Left forelimb (tissue), 1 donor: ENCODE measurements around the gene MAN1C1.
A peak's percentile ranks its signal among the peaks of the same experiment; 100 is the strongest.

Experiments used
- DNase-seq: peaks from one replicate; pipeline ENCODE4 v3.0.0-alpha.2; 2018; ENCODE audit warnings: low spot score

MAN1C1 gene

GRCh38 chr1:25742316-25742715, 125.7 kb downstream of the MAN1C1 start:
- DNase-seq, result no peak

GRCh38 chr1:25743164-25744139, 126.9 kb downstream of the MAN1C1 start:
- no peak for DNase-seq

- DNase-seq, result peak; percentile 75
These were observed 127.6 kb downstream of the MAN1C1 start for GRCh38 chr1:25744140-25744581.

DNA sequence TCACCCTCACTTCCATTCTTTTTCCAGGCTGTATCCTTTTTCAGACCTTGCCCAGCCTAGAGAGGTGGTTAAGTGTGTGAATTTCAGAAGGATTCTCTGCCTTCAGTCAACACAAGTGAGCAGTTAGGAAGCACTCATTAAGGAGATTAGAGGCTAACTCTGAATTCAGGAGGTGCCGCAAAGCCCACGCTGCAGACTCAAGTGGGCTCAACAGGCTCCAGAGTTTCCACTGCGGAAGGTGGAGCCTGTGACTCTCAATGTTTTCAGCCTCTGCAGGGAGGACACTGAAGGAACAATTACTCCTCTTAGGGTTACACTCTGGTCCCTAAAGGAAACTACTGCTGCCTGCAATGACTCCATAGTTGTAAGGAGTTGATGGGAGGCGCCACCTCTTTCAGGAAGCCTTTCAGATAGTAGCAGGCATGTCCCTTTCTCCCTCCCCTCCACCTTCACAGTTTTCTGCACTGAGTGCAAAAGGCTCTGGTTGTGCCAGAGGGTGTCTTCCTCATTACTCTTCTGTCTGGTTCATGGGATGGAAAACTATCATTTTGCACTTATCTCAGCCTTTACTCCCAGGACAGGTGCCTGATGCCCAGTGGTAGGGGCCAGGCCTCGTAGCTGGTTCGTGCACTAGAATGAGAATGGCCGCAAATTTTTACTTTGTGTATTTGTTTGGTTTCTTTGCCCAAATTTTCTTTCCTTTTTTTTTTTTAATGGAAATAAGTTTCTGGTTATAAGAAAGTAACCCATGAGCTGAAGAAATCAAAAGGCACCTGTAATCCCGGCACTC, 128.2 kb downstream of the MAN1C1 start:
- no peak for DNase-seq

DNA sequence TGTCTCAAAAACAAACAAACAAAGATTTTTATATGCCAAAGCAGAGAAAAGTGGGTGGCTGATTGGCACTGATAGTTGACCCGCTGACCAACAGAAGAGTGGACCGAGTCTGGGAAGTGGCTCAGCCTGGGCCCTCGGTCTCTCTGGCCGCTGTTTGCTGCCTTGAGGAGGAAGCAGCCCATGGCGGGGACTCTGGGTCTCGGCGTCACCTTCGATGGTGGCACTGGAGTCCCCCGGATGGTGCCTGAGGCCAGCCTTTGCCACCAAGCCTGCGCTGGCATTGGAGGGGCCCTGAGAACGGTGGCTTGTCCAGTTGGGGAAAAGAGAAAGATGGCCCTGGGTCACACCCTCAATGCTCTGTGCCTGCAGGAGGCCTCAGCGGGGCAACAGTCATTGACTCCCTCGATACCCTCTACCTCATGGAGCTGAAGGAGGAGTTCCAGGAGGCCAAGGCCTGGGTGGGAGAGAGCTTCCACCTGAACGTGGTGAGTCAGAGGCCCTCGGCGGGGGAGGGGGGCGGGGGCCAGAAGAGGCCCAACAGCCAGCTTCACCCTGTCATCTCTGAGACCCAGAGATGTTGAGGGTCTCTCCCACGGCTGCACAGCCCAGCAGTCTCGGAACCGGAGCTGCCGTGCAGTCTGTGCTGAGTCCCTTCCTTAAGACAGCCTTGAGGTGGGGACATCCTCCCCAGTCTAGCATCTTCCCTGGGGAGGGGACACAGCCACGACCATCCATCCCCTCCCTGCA, 129.9 kb downstream of the MAN1C1 start:
- DNase-seq, result no peak

DNA sequence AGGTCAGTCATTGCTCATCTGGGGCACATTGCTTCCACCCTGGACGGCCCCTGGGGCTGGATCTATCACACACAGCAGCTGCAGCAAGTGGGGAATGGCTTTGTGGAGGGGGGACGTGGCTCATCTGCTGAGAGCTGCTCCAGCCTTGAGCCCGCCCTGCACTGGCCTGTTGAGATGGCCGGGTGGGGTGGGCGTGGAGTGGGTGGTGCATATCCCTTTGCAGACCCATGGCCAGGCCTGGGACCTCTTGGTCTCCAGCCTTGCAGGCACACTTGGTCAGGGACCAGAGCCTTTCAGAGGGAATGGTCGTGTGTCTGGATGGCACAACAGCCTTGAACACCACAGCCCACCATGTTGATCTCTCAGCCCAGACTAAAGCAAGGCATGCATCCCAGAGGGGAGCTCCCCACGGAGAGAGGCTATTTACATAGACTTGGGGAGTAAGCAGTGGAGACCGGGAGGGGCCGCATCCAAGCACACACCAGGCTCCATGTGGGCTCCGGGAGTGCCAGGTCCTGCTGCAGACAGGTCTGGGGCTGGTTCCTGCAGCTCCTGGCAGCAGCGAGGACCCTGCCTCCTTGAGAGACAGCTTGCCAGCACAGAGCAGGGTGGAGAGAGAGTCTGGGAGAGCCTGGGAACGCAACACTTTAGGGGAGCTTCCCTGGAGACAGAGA, 130.6 kb downstream of the MAN1C1 start:
- no peak for DNase-seq

- DNase-seq, result no peak
These were observed 132.1 kb downstream of the MAN1C1 start for GRCh38 chr1:25748531-25749205.

- no peak for DNase-seq
These were observed 134.5 kb downstream of the MAN1C1 start for GRCh38 chr1:25750923-25751605.

DNA sequence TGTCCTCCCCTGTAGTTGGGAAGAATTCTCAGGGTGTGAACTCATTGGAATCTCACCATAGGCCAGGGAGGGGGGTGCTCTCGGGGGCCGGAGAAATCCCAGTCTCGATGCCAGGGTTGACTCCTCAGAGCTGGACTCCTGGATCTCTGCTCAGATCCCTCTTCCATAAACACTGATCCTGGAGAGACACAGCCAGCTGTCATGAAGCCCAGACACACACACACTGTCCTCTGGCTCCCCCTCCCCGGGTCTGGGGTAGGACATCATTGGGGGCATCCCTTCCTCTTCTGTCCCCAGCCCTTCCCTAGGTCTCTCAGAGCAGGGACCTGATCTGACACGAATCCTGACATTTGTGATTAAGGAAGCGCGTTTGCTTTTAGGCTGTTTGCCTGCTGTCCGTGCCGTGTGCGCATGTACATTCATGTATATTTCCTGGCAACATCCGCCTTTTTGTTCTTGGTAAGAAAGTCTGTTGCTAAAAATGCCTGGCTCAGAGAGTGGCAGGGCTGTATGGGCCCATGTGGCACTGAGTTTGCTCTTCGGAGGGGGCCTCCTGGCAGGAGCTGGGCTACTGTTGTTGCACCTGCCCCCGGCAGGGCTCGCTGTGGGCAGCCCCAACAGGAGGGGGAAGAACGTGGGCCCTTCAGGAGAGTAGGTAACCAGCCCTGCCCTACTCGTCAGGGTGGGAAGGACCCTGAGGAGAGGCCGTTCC, 138.0 kb downstream of the MAN1C1 start:
- no peak for DNase-seq

GRCh38 chr1:25755475-25756125, 139.0 kb downstream of the MAN1C1 start:
- DNase-seq, result no peak

- no peak for DNase-seq
These were observed 139.6 kb downstream of the MAN1C1 start for GRCh38 chr1:25756215-25756614.

GRCh38 chr1:25757151-25757845, 140.7 kb downstream of the MAN1C1 start:
- no peak for DNase-seq

DNA sequence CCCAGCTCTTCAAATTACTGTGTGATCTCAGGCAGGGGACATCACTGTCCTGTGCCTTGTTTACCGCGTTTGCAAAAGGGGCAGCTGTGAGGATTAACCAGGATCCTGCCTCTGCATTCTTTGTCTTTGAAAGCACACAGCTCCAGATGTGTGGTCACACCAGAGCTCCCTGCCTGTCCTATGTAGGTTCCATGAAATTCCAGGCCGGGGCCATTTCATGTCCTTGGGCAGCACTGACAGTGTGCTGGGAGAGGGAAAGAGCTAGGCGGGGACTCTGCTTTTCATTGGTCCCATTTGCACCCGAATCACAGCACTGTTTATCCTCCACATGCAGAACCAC, 141.2 kb downstream of the MAN1C1 start:
- no peak for DNase-seq

DNA sequence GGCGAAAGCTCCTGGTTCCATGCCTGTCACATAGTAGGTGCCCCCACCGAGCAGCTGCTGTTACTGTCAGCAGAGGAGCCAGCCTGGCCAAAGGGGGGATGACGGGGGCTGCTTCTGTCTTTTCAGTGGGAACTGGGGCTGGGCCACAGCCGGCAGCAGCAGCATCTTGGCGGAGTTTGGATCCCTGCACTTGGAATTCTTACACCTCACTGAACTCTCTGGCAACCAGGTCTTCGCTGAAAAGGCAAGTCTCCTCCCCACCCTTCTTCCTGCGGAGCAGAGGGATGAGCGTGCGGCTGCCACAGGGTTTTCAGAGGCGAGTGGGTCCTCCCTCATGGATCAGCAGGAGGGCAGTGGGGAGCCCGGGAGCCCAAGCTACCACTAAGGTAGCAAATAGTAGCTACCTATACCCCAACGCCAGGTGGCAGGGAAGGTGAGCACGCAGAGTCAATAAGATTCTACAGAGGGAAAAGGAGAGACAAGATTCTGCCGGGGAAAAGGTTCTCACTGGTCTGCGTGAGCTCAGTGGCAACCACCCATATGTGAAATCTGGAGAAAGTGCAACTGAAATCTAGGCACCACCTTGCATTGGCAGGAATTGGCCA, 142.0 kb downstream of the MAN1C1 start:
- no peak for DNase-seq

DNA sequence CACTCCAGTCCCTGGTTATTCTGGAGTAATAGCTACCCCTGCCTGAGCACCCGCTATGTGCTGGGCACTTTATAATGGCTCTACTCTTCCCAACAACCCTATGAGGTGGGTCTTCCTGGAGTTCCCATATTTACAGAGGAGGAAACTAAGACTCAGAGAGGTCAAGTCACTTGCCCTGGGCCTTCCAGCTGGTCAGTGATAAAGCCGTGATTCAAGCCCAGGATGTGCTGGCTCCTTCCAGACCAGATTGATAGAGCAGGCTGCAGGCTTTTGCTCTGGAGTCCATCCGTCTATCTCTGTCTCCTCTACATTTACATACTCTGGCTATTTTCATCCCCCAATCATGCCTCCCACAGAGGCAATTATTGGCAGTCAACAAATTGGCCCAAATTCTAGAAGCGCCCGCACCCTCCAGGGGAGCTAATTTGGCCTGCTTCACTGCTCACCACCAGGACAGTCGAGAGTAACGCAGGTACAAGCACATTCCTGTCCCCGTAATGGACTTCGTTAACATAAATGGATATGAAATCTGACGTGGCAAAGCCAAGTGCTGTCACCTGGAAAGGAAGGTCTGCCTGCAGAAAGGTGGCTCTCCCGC, 143.6 kb downstream of the MAN1C1 start:
- no peak for DNase-seq

DNA sequence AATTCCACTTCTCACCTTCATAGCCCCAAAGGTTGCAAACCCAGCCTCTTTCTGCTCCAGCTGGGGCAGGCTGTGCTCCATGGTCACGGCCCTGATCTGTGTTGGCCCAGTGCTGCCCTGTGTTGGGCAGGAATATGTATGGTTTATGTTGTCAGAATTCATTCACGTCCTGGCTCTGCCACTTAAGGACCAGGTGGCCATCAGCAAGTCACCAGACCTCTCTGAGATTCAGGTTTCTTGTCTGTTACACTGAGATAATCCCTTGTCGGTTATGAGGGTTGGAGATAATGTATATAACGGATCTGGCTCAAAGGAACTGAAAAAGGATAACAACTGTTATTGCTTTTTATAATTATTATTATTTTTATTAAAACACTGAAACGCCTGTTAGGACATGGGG, 144.3 kb downstream of the MAN1C1 start:
- DNase-seq, result no peak

- no peak for DNase-seq
These were observed 146.9 kb downstream of the MAN1C1 start for GRCh38 chr1:25763493-25763892.
